Mesenchymal stem cell (in vitro differentiated cells and primary cell): Measurements from ENCODE around the gene SLC7A4.

Experiments used
- DNase-seq: peaks from one replicate; pipeline ENCODE4 v3.0.0-alpha.2; 2013
- H2AFZ ChIP-seq: one replicate; pipeline ENCODE4 v1.6.1; 2013; ENCODE audit warnings: low read depth, mild to moderate bottlenecking, control low read depth, inconsistent platforms, low read length, moderate library complexity
- H2AK5ac ChIP-seq: 2 replicates; pipeline ENCODE4 v1.6.1; 2013; ENCODE audit warnings: low read length, moderate library complexity, mild to moderate bottlenecking, inconsistent platforms; ENCODE audit not compliant: severe bottlenecking
- H2BK120ac ChIP-seq: one replicate; pipeline ENCODE4 v1.6.1; 2013; ENCODE audit warnings: low read depth, mild to moderate bottlenecking, inconsistent platforms, low read length, moderate library complexity
- H2BK12ac ChIP-seq, 2 experiments: one replicate each; pipeline ENCODE4 v1.6.1; 2013; ENCODE audit warnings: inconsistent platforms in 2 of 2, low read length in 2 of 2, mild to moderate bottlenecking in 2 of 2, moderate library complexity in 2 of 2, control low read depth in 1 of 2
- H2BK15ac ChIP-seq: one replicate; pipeline ENCODE4 v1.6.1; 2013; ENCODE audit warnings: mild to moderate bottlenecking, low read depth, inconsistent platforms; ENCODE audit not compliant: poor library complexity, severe bottlenecking
- H2BK5ac ChIP-seq: 2 replicates; pipeline ENCODE4 v1.6.1; 2013; ENCODE audit warnings: low read depth, mild to moderate bottlenecking, low read length, control low read depth, inconsistent platforms; ENCODE audit not compliant: poor library complexity, severe bottlenecking
- H3K14ac ChIP-seq, 2 experiments: one replicate each; pipeline ENCODE4 v1.6.1; 2013; ENCODE audit warnings: inconsistent platforms in 2 of 2, low read length in 2 of 2, control low read depth in 1 of 2, mild to moderate bottlenecking in 1 of 2, moderate library complexity in 1 of 2
- H3K18ac ChIP-seq, 2 experiments: one replicate each; pipeline ENCODE4 v1.6.1; 2013; ENCODE audit warnings: inconsistent platforms in 2 of 2, low read length in 2 of 2, control low read depth in 1 of 2, low read depth in 1 of 2, mild to moderate bottlenecking in 1 of 2
- H3K23ac ChIP-seq, 2 experiments: one replicate each; pipeline ENCODE4 v1.6.1; 2013; ENCODE audit warnings: inconsistent platforms in 2 of 2, low read length in 2 of 2, mild to moderate bottlenecking in 2 of 2, moderate library complexity in 2 of 2, control low read depth in 1 of 2
- H3K27ac ChIP-seq: 2 replicates; pipeline ENCODE4 v1.5.1; 2013; ENCODE audit warnings: mild to moderate bottlenecking, moderate library complexity, low read length, control low read depth, inconsistent platforms; ENCODE audit not compliant: poor library complexity, severe bottlenecking
- H3K27me3 ChIP-seq, 2 experiments: 2 replicates each; pipeline versions ENCODE4 v1.6.1 to v1.7.0; 2013; ENCODE audit warnings: low read length in 2 of 2, mild to moderate bottlenecking in 2 of 2, moderate library complexity in 2 of 2, control low read depth in 1 of 2, inconsistent platforms in 1 of 2; ENCODE audit not compliant: control insufficient read depth in 1 of 2, insufficient read depth in 1 of 2
- H3K36me3 ChIP-seq, 2 experiments: 2 replicates each; pipeline versions ENCODE4 v1.6.1 to v1.7.0; 2013; ENCODE audit warnings: low read length in 2 of 2, control low read depth in 1 of 2, inconsistent platforms in 1 of 2, low read depth in 1 of 2, mild to moderate bottlenecking in 1 of 2; ENCODE audit not compliant: insufficient read depth in 2 of 2, control insufficient read depth in 1 of 2
- H3K4ac ChIP-seq, 2 experiments: one replicate each; pipeline ENCODE4 v1.6.1; 2013; ENCODE audit warnings: inconsistent platforms in 2 of 2, low read length in 2 of 2, mild to moderate bottlenecking in 2 of 2, moderate library complexity in 2 of 2, control low read depth in 1 of 2, low read depth in 1 of 2
- H3K4me1 ChIP-seq: 2 replicates; pipeline ENCODE4 v1.6.1; 2013; ENCODE audit warnings: low read depth, low read length, control low read depth; ENCODE audit not compliant: control insufficient read depth, insufficient read depth
- H3K4me2 ChIP-seq: 2 replicates; pipeline ENCODE4 v1.6.1; 2013; ENCODE audit warnings: low read length, mild to moderate bottlenecking, inconsistent platforms; ENCODE audit not compliant: poor library complexity, severe bottlenecking
- H3K4me3 ChIP-seq, 2 experiments: 2 replicates each; pipeline versions ENCODE4 v1.5.1 to v1.7.0; 2013; ENCODE audit warnings: low read length in 2 of 2, mild to moderate bottlenecking in 2 of 2, control low read depth in 1 of 2, low read depth in 1 of 2; ENCODE audit not compliant: insufficient read depth in 1 of 2
- H3K79me1 ChIP-seq: replicated peaks from 2 replicates; pipeline ENCODE4 v1.6.1; 2013; ENCODE audit warnings: mild to moderate bottlenecking, control low read depth, low read length, inconsistent platforms; ENCODE audit not compliant: poor library complexity, severe bottlenecking
- H3K9ac ChIP-seq: 2 replicates; pipeline ENCODE4 v1.7.0; 2013; ENCODE audit warnings: mild to moderate bottlenecking, low read length, moderate library complexity
- H3K9me3 ChIP-seq: 2 replicates; pipeline ENCODE4 v1.7.0; 2013; ENCODE audit warnings: mild to moderate bottlenecking, low read length; ENCODE audit not compliant: control insufficient read depth
- H4K8ac ChIP-seq: one replicate; pipeline ENCODE4 v1.6.1; 2013; ENCODE audit warnings: inconsistent platforms, mild to moderate bottlenecking, low read length, moderate library complexity
- H4K91ac ChIP-seq: one replicate; pipeline ENCODE4 v1.6.1; 2013; ENCODE audit warnings: mild to moderate bottlenecking, low read length, inconsistent platforms
- whole genome bisulfite sequencing: methylation state at CpG from one replicate; pipeline ENCODE4 v1.1.7; 2013; ENCODE audit warnings: mixed read lengths; 5-methylcytosine and 5-hydroxymethylcytosine counted together

Gene SLC7A4

GRCh38 chr22:21070690-21071615, 38.6 kb upstream of the SLC7A4 start:
- WGBS = 92% methylated on average over 17 of the region's 17 CpGs
- Histone ChIP-seq H3K23ac (no peak overlapping the region), H3K4me1 (no peaks in the 10 kb centered on the region), H3K14ac (no peak overlapping the region), H2BK5ac (no peak overlapping the region), H3K4ac (no peak overlapping the region), H3K9ac (no peak overlapping the region), H3K4me3 (no peak overlapping the region), H4K8ac (no peak overlapping the region), H2AK5ac (no peak overlapping the region), H3K4me2 (no peak overlapping the region), H3K27me3 (peaks cover 3 to 6% of the 10 kb centered on the region in 2 experiments), H2BK15ac (no peak overlapping the region), H3K79me1 (no peaks in the 10 kb centered on the region), H2AFZ (no peak overlapping the region), H3K9me3 (peaks cover 6% of the 10 kb centered on the region), H2BK12ac (no peak overlapping the region), H3K36me3 (no peaks in the 10 kb centered on the region), H3K27ac (no peak overlapping the region), H4K91ac (no peak overlapping the region), H3K18ac (no peak overlapping the region), H2BK120ac (no peak overlapping the region)
- no peak for DNase-seq

- Histone ChIP-seq H3K9me3 (peaks cover 6% of the 10 kb centered on the region), H2AFZ (no peak overlapping the region), H3K79me1 (no peaks in the 10 kb centered on the region), H3K23ac (no peak overlapping the region), H4K91ac (no peak overlapping the region), H2BK12ac (no peak overlapping the region), H3K14ac (no peak overlapping the region), H3K4me3 (no peak overlapping the region), H3K18ac (no peak overlapping the region), H3K36me3 (no peaks in the 10 kb centered on the region), H4K8ac (no peak overlapping the region), H2BK120ac (no peak overlapping the region), H3K27me3 (peaks cover 7 to 19% of the 10 kb centered on the region in 2 experiments), H3K4me2 (no peak overlapping the region), H2BK15ac (no peak overlapping the region), H2BK5ac (no peak overlapping the region), H3K4ac (no peak overlapping the region), H3K4me1 (no peaks in the 10 kb centered on the region), H3K9ac (no peak overlapping the region), H2AK5ac (no peak overlapping the region), H3K27ac (no peak overlapping the region)
- DNase-seq = no peak
- 95% methylated on average over 3 of the region's 5 CpGs for WGBS
Measured at GRCh38 chr22:21069375-21069774, 37.0 kb upstream of the SLC7A4 start.

- Histone ChIP-seq H3K79me1 (no peaks in the 10 kb centered on the region), H3K14ac (no peak overlapping the region), H3K18ac (no peak overlapping the region), H3K4ac (no peak overlapping the region), H4K91ac (no peak overlapping the region), H2BK120ac (no peak overlapping the region), H3K9me3 (peaks cover 6% of the 10 kb centered on the region), H2BK5ac (no peak overlapping the region), H3K4me2 (no peak overlapping the region), H3K9ac (no peak overlapping the region), H4K8ac (no peak overlapping the region), H2BK15ac (no peak overlapping the region), H3K27ac (no peak overlapping the region), H2AFZ (no peak overlapping the region), H3K23ac (no peak overlapping the region), H3K36me3 (no peaks in the 10 kb centered on the region), H2AK5ac (no peak overlapping the region), H2BK12ac (no peak overlapping the region), H3K27me3 (peaks cover 7 to 23% of the 10 kb centered on the region in 2 experiments), H3K4me3 (no peak overlapping the region), H3K4me1 (no peaks in the 10 kb centered on the region)
- WGBS = 67% methylated on average over 2 of the region's 4 CpGs
- no peak for DNase-seq
Measured at GRCh38 chr22:21068681-21069276, 36.4 kb upstream of the SLC7A4 start.

GRCh38 chr22:21067901-21068680, 35.7 kb upstream of the SLC7A4 start:
- no peaks in the 10 kb centered on the region for H3K4me1 ChIP-seq
- no peaks in the 10 kb centered on the region for H3K36me3 ChIP-seq
- H3K18ac ChIP-seq = no peak overlapping the region
- H3K4me2 ChIP-seq = no peak overlapping the region
- H3K14ac ChIP-seq = no peak overlapping the region
- no peak overlapping the region for H2BK15ac ChIP-seq
- no peak overlapping the region for H2AK5ac ChIP-seq
- H4K91ac ChIP-seq = no peak overlapping the region
- H4K8ac ChIP-seq = no peak overlapping the region
- H3K79me1 ChIP-seq = no peaks in the 10 kb centered on the region
- 92% methylated on average over 10 of the region's 12 CpGs for WGBS
- no peak for DNase-seq
- no peak overlapping the region for H2BK12ac ChIP-seq
- H3K27me3 ChIP-seq = peaks cover 7 to 23% of the 10 kb centered on the region in 2 experiments
- H2BK120ac ChIP-seq = no peak overlapping the region
- H3K4ac ChIP-seq = no peak overlapping the region
- no peak overlapping the region for H2AFZ ChIP-seq
- H3K9ac ChIP-seq = no peak overlapping the region
- no peak overlapping the region for H3K4me3 ChIP-seq
- peaks cover 6% of the 10 kb centered on the region for H3K9me3 ChIP-seq
- no peak overlapping the region for H3K27ac ChIP-seq
- no peak overlapping the region for H3K23ac ChIP-seq
- no peak overlapping the region for H2BK5ac ChIP-seq
